Measurements from ENCODE around the gene FECH. TPM values are rescaled to one million over a fixed set of nuclear protein-coding genes. Genes with fewer than 3 reads are reported as not detected.
A peak's percentile ranks its signal among the peaks of the same experiment; 100 is the strongest.
"Not testable (repeated sequence)": the region's sequence is repeated elsewhere in the genome, so short reads cannot be mapped to it uniquely, and the experiment has no call there.

Gene FECH
- total RNA-seq (2014; rRNA removed; shearing (Covaris generic)): 88.0 and 106 TPM in 2 replicates

- peak; percentile 66 for DNase-seq (ENCODE audit: low spot score)
These were observed at the start of gene FECH for GRCh38 chr18:57586251-57587049. TSS of gene FECH (minus strand) at chr18:57586702. CDS start at chr18:57586620, 82 bp downstream.

- DNase-seq (ENCODE audit: low spot score): no peak
These were observed 48.7 kb upstream of the FECH start for GRCh38 chr18:57635003-57635822.

- DNase-seq (ENCODE audit: low spot score): no peak
These were observed 45.2 kb upstream of the FECH start for GRCh38 chr18:57631697-57632096.

GRCh38 chr18:57630754-57631595 is 44.5 kb upstream of the FECH start:
- DNase-seq (ENCODE audit: low spot score): no peak

GRCh38 chr18:57630002-57630753 is 43.7 kb upstream of the FECH start:
- DNase-seq (ENCODE audit: low spot score): peak; percentile 94

GRCh38 chr18:57629422-57629821 is 42.9 kb upstream of the FECH start:
- no peak for DNase-seq (ENCODE audit: low spot score)

GRCh38 chr18:57627488-57627887 is 41.0 kb upstream of the FECH start:
- peak; percentile 27 for DNase-seq (ENCODE audit: low spot score)

GRCh38 chr18:57624988-57625387 is 38.5 kb upstream of the FECH start:
- DNase-seq (ENCODE audit: low spot score): peak; percentile 37

- no peak for DNase-seq (ENCODE audit: low spot score)
These were observed 34.7 kb upstream of the FECH start for GRCh38 chr18:57621246-57621604.

- DNase-seq (ENCODE audit: low spot score): no peak
These were observed 33.4 kb upstream of the FECH start for GRCh38 chr18:57619876-57620275.

- no peak for DNase-seq (ENCODE audit: low spot score)
These were observed 32.4 kb upstream of the FECH start for GRCh38 chr18:57618910-57619309.

- no peak for DNase-seq (ENCODE audit: low spot score)
These were observed 17.4 kb upstream of the FECH start for GRCh38 chr18:57603871-57604270.

- DNase-seq (ENCODE audit: low spot score): no peak
These were observed 8.8 kb upstream of the FECH start for GRCh38 chr18:57595347-57595746.

- not testable (repeated sequence) for DNase-seq (ENCODE audit: low spot score)
These were observed 6.2 kb upstream of the FECH start for GRCh38 chr18:57592716-57593115.

GRCh38 chr18:57589161-57589560 is 2.7 kb upstream of the FECH start:
- DNase-seq (ENCODE audit: low spot score): no peak

GRCh38 chr18:57587098-57587661 is 678 bp upstream of the FECH start:
- DNase-seq (ENCODE audit: low spot score): no peak

- no peak for DNase-seq (ENCODE audit: low spot score)
These were observed 649 bp downstream of the FECH start for GRCh38 chr18:57585855-57586250.

- DNase-seq (ENCODE audit: low spot score): no peak
These were observed 1.1 kb downstream of the FECH start for GRCh38 chr18:57585421-57585820.

GRCh38 chr18:57584444-57584843 is 2.1 kb downstream of the FECH start:
- DNase-seq (ENCODE audit: low spot score): no peak

- no peak for DNase-seq (ENCODE audit: low spot score)
These were observed 3.1 kb downstream of the FECH start for GRCh38 chr18:57583297-57583835.
